Measurements from ENCODE around the gene CRIP3. TPM values are rescaled to one million over a fixed set of nuclear protein-coding genes. Genes with fewer than 3 reads are reported as not detected.
"Not testable (repeated sequence)": the region's sequence is repeated elsewhere in the genome, so short reads cannot be mapped to it uniquely, and the experiment has no call there.

Gene CRIP3
- total RNA-seq, 1 donor = 0.84 TPM

- H3K4me3 ChIP-seq (ENCODE audit: low read length) = no peak overlapping the region
- H3K4me1 ChIP-seq (ENCODE audit: insufficient read depth, low read length) = peaks cover 45% of the 10 kb centered on the region
- no peaks in the 10 kb centered on the region for H3K9me3 ChIP-seq (ENCODE audit: low read depth, low read length)
- H3K27me3 ChIP-seq (ENCODE audit: insufficient read depth, low read length) = no peaks in the 10 kb centered on the region
These were observed 9.4 kb upstream of the CRIP3 start for GRCh38 chr6:43318011-43318410.

- H3K4me1 ChIP-seq (ENCODE audit: insufficient read depth, low read length) = peaks cover 83% of the 10 kb centered on the region
- H3K4me3 ChIP-seq (ENCODE audit: low read length) = no peak overlapping the region
- no peaks in the 10 kb centered on the region for H3K9me3 ChIP-seq (ENCODE audit: low read depth, low read length)
- no peaks in the 10 kb centered on the region for H3K27me3 ChIP-seq (ENCODE audit: insufficient read depth, low read length)
These were observed 5.2 kb upstream of the CRIP3 start for GRCh38 chr6:43313813-43314212.

- Histone ChIP-seq H3K4me3 (ENCODE audit: low read length) (no peak overlapping the region), H3K27me3 (ENCODE audit: insufficient read depth, low read length) (no peaks in the 10 kb centered on the region), H3K9me3 (ENCODE audit: low read depth, low read length) (no peaks in the 10 kb centered on the region), H3K4me1 (ENCODE audit: insufficient read depth, low read length) (peaks cover 80% of the 10 kb centered on the region)
These were observed 3.0 kb upstream of the CRIP3 start for GRCh38 chr6:43311666-43312065.

- Histone ChIP-seq H3K4me1 (ENCODE audit: insufficient read depth, low read length) (peaks cover 71% of the 10 kb centered on the region), H3K9me3 (ENCODE audit: low read depth, low read length) (no peaks in the 10 kb centered on the region), H3K27me3 (ENCODE audit: insufficient read depth, low read length) (no peaks in the 10 kb centered on the region), H3K4me3 (ENCODE audit: low read length) (no peak overlapping the region)
These were observed 2.0 kb upstream of the CRIP3 start for GRCh38 chr6:43310624-43311023.

GRCh38 chr6:43310134-43310533, 1.5 kb upstream of the CRIP3 start:
- Histone ChIP-seq H3K9me3 (ENCODE audit: low read depth, low read length) (no peaks in the 10 kb centered on the region), H3K4me3 (ENCODE audit: low read length) (no peak overlapping the region)

GRCh38 chr6:43308990-43309477, 408 bp upstream of the CRIP3 start:
- peaks cover 59% of the 10 kb centered on the region for H3K4me1 ChIP-seq (ENCODE audit: insufficient read depth, low read length)
- no peaks in the 10 kb centered on the region for H3K27me3 ChIP-seq (ENCODE audit: insufficient read depth, low read length)
- H3K9me3 ChIP-seq (ENCODE audit: low read depth, low read length) = no peaks in the 10 kb centered on the region
- peak overlapping the region; percentile 14 for H3K4me3 ChIP-seq (ENCODE audit: low read length)

More at GRCh38 chr6:43310134-43310533, 1.5 kb upstream of the CRIP3 start:
- peaks cover 69% of the 10 kb centered on the region for H3K4me1 ChIP-seq (ENCODE audit: insufficient read depth, low read length)
- H3K27me3 ChIP-seq (ENCODE audit: insufficient read depth, low read length) = no peaks in the 10 kb centered on the region

- no peaks in the 10 kb centered on the region for H3K9me3 ChIP-seq (ENCODE audit: low read depth, low read length)
- peaks cover 44% of the 10 kb centered on the region for H3K4me1 ChIP-seq (ENCODE audit: insufficient read depth, low read length)
- H3K27me3 ChIP-seq (ENCODE audit: insufficient read depth, low read length) = no peaks in the 10 kb centered on the region
- H3K4me3 ChIP-seq (ENCODE audit: low read length) = no peak overlapping the region
These were observed 1.1 kb downstream of the CRIP3 start for GRCh38 chr6:43307451-43308100.

- peaks cover 30% of the 10 kb centered on the region for H3K4me1 ChIP-seq (ENCODE audit: insufficient read depth, low read length)
- H3K4me3 ChIP-seq (ENCODE audit: low read length) = no peak overlapping the region
- no peaks in the 10 kb centered on the region for H3K27me3 ChIP-seq (ENCODE audit: insufficient read depth, low read length)
- no peaks in the 10 kb centered on the region for H3K9me3 ChIP-seq (ENCODE audit: low read depth, low read length)
These were observed 2.5 kb downstream of the CRIP3 start for GRCh38 chr6:43306086-43306485.

- no peaks in the 10 kb centered on the region for H3K27me3 ChIP-seq (ENCODE audit: insufficient read depth, low read length)
- peaks cover 20% of the 10 kb centered on the region for H3K4me1 ChIP-seq (ENCODE audit: insufficient read depth, low read length)
- H3K4me3 ChIP-seq (ENCODE audit: low read length) = no peak overlapping the region
- no peaks in the 10 kb centered on the region for H3K9me3 ChIP-seq (ENCODE audit: low read depth, low read length)
These were observed 3.7 kb downstream of the CRIP3 start for GRCh38 chr6:43304882-43305281.

- Histone ChIP-seq H3K27me3 (ENCODE audit: insufficient read depth, low read length) (no peaks in the 10 kb centered on the region), H3K4me1 (ENCODE audit: insufficient read depth, low read length) (peaks cover 17% of the 10 kb centered on the region), H3K4me3 (ENCODE audit: low read length) (no peak overlapping the region), H3K9me3 (ENCODE audit: low read depth, low read length) (no peaks in the 10 kb centered on the region)
These were observed 4.3 kb downstream of the CRIP3 start for GRCh38 chr6:43304361-43304760.

- no peak overlapping the region for H3K4me3 ChIP-seq (ENCODE audit: low read length)
- no peaks in the 10 kb centered on the region for H3K9me3 ChIP-seq (ENCODE audit: low read depth, low read length)
- H3K4me1 ChIP-seq (ENCODE audit: insufficient read depth, low read length) = peaks cover 12% of the 10 kb centered on the region
- no peaks in the 10 kb centered on the region for H3K27me3 ChIP-seq (ENCODE audit: insufficient read depth, low read length)
These were observed 4.8 kb downstream of the CRIP3 start for GRCh38 chr6:43303751-43304331.

GRCh38 chr6:43303006-43303405, 5.6 kb downstream of the CRIP3 start:
- H3K9me3 ChIP-seq (ENCODE audit: low read depth, low read length); H3K4me1 ChIP-seq (ENCODE audit: insufficient read depth, low read length); H3K27me3 ChIP-seq (ENCODE audit: insufficient read depth, low read length); H3K4me3 ChIP-seq (ENCODE audit: low read length): not testable (repeated sequence)

GRCh38 chr6:43302126-43302525, 6.5 kb downstream of the CRIP3 start:
- Histone ChIP-seq H3K9me3 (ENCODE audit: low read depth, low read length) (no peaks in the 10 kb centered on the region), H3K27me3 (ENCODE audit: insufficient read depth, low read length) (no peaks in the 10 kb centered on the region), H3K4me3 (ENCODE audit: low read length) (no peak overlapping the region), H3K4me1 (ENCODE audit: insufficient read depth, low read length) (no peaks in the 10 kb centered on the region)

- H3K4me3 ChIP-seq (ENCODE audit: low read length) = no peak overlapping the region
- no peaks in the 10 kb centered on the region for H3K27me3 ChIP-seq (ENCODE audit: insufficient read depth, low read length)
- no peaks in the 10 kb centered on the region for H3K4me1 ChIP-seq (ENCODE audit: insufficient read depth, low read length)
- no peaks in the 10 kb centered on the region for H3K9me3 ChIP-seq (ENCODE audit: low read depth, low read length)
These were observed 7.3 kb downstream of the CRIP3 start for GRCh38 chr6:43301081-43301870.

All from mononuclear cell (primary cell).